Globus pallidus (tissue), 1 donor: ENCODE measurements around the gene CTNNA2.

Experiments used
- DNase-seq: peaks from one replicate; pipeline ENCODE4 v3.0.0-alpha.2; 2015; ENCODE audit warnings: low spot score

Gene CTNNA2

DNA sequence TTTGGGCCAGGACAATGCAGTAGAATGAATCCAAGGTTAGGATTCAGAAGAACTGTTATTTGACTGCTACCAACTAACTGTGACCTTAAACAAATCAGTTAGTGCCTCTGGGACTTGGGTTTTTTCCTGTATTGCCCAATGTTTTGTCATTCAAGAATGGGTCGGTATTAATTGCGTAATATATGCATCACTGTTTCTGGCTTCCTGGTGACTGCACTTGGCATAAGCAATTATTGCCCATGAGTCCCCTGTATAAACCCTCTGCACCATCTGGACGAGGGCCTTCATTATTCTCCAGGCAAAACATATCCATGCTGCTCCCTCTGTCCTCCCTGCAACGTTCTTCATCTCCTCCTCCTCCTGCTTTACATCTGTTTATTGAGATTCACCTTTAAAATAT lies 1047.5 kb downstream of the CTNNA2 start:
- DNase-seq, result no peak

DNA sequence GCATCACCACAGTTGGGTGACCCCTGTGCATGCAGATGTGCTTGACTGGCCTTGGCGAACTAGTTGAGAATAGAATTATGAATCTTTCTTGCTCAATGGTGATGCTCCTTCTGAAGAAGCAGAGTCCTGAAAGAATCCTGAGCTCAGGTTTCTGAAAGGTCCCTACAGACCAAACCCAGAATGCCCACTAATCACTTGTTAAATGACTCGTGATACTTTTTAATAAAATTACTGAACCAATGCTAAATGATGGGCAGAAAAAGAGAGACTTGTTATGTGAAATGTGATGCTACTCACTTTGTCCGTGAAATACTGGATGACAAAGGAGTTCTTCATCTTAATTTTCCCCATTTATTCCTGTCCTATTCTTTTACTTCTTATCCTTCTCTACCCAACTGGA lies 1055.2 kb downstream of the CTNNA2 start:
- no peak for DNase-seq

DNA sequence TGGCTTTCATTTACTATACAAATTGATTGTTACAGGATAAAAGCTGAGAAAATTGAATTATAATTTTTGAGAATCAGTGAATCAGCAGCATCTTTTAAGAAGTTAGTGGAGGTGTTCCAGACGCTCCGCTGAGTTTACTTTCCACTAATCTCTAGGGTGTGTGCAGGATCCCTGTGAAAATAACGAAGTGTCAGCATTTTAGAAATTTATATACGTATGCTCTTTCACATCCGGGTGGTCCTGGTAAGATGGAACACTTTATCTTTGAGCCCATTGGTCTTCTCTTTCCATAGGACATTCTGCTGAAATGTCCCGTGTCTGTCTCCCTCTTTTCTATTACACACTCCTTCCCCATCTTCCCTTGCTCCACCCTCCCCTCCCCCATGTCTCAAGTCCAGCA lies 1060.3 kb downstream of the CTNNA2 start:
- DNase-seq, result no peak

DNA sequence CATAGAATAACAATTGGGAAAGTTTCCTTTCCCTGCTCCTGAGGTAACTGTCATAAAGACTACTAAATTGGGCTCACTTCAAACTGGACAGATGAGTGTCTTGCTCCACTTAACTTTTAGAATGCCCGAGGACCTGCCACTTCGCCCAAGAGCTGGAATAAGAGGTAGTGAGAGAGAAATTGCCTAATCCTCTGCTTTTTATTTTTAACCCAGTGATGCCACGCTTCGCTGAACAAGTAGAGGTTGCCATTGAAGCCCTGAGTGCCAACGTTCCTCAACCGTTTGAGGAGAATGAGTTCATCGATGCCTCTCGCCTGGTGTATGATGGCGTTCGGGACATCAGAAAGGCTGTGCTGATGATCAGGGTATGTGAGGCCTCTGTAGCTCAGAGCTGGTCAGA lies 1061.1 kb downstream of the CTNNA2 start:
- DNase-seq, result no peak

DNA sequence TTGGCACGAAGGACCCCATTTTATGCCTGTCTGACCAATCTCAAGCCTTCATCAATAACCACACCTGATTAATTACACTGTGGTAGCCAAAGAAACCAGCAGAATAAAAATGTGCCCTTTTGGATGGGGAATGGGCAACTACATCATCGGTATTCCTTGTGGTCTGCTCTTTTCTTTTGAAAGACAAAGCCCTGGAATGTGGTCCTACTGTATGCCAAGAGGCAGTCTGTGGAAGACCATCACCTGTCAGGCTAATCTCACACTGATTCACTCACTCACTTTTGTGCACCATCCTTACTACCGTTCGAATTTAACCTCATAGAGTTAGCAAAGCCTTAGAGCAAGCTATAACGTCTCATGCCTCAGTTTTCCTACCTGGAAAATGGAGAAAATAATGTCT lies 1066.9 kb downstream of the CTNNA2 start:
- no peak for DNase-seq

DNA sequence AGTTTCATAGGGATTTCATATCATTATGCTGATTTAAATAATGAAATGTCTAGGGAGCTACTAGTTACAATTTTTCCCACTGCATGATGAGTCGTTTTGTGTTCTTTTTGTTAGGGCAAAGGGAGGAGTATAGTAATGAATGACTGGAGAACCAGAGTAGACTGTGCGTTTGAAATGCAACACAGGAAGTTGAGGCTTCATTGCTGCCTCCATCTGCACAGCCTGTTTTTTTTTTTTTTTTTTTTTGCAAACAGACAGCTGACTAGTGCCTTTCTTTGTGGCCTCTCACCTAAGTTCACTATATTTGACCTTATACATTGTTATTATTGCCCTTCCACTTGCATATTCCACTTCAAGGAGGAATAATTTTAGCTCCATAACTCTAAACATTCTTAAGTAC lies 1078.4 kb downstream of the CTNNA2 start:
- DNase-seq, result no peak

GRCh38 chr2:80592106-80592505 lies 1079.3 kb downstream of the CTNNA2 start:
- DNase-seq, result no peak

DNA sequence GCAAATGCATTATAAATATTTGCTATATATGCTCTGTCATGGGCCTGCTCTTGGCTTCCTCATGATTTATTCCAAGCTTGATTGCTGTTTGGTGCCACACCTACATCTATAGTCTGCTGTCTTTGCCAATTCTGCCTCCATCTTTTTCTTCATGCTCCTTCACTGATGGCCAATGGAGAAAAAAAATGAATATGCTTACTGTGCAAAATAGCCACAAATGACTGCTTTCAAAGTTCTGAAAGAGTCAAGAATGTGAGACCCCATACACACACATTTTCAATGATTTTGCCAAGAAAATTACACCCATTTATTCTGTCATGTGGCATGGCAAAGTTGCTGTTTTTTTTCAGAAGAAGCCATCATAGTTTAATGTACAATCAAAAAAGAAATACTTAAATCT lies 1097.3 kb downstream of the CTNNA2 start:
- DNase-seq, result no peak

DNA sequence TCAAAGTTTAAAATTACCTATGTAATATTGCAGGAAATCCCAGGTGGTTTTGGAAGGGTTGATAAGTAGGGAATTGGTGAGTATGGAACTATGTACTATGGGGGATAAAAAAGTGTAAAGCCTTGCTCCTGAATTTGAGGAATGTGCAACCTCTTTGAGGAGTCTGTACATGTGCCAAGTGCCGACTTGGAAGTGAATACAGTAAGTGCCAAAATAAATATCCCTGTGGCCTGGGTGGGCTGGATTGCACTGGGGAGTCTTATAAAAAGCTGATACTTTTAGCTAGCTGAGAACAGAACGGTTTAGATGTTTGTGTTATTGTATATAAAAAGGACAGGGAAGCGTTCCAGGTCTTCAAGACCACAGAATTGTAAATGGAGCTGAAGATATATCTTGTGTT lies 1108.8 kb downstream of the CTNNA2 start:
- no peak for DNase-seq

DNA sequence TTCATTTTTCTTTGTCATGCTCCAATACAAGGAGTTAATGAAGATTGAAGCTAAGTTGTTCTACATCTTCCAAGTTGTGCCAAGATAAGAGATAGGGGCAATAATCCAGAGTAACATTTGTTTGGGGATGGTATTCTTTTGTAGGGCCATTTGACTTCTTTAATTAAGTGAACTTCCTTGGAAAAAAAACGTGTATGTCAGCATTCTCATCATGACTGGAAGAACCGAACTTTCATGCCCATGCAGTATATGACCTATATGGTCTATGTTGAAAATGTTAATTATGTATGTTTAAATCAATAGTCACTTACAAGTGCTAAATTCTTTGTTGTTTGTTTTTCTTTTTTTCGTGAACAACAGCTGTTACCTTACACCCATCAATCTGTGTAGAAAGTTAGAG lies 1111.2 kb downstream of the CTNNA2 start:
- DNase-seq, result no peak

- DNase-seq, result no peak
Observed at GRCh38 chr2:80634590-80634989, 1121.7 kb downstream of the CTNNA2 start.

- DNase-seq, result no peak
Observed at GRCh38 chr2:80638783-80639182, 1125.9 kb downstream of the CTNNA2 start.

DNA sequence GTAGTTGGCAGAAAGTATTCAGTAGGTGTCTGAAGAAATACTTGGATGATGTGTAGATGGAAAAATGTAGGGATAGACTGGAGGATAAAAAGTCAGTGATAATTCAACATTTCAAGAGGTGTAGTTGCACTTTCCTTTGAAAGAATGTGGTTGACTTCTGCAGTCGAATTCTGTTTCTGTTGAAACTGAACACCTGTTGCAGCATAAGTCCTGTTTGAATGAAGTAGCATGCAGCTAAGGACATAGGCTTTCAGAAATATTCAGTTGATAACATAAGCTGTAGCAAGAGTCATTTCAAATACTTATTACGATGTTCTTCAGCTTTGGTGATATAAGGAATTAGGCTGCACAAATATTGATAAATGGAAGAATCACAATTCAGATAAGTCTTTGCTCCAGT lies 1129.6 kb downstream of the CTNNA2 start:
- DNase-seq, result no peak

- DNase-seq, result no peak
Observed at GRCh38 chr2:80643598-80643997, 1130.7 kb downstream of the CTNNA2 start.

DNA sequence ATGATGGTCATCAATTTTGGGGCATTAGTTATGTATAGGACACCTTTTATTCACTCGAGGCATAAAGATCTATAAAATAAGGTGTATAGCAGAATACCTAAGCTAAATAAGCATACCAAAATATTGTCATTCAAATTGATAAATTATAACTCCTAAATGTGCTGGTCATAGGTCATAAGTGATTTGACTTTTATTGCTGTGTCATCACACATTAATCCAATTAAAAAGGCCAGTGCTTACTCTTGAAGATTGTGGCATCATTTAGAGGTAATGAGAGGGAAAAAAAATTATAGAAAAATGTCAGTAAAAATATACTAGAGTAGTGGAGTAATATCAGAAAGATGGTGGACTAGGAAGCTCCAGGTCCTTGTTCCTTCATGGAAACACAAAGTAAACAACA lies 1138.6 kb downstream of the CTNNA2 start:
- no peak for DNase-seq

DNA sequence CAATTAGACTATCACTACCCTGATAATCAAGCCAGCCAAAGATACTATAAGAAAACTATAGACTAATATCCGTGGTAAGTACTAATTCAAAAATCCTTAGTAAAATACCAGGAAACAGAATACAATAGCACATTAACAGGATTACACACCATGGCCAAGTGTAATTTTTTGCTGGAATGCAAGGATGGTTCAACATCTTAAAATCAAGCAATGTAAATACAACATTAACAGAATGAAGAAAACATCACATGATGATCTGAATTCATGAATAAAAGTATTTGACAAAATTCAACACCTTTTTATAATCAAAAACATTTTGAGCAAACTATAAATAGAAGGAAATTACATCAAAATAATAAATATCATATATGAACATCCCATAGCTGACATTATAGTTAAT lies 1142.4 kb downstream of the CTNNA2 start:
- DNase-seq, result no peak

GRCh38 chr2:80670763-80671162 lies 1157.9 kb downstream of the CTNNA2 start:
- no peak for DNase-seq

DNA sequence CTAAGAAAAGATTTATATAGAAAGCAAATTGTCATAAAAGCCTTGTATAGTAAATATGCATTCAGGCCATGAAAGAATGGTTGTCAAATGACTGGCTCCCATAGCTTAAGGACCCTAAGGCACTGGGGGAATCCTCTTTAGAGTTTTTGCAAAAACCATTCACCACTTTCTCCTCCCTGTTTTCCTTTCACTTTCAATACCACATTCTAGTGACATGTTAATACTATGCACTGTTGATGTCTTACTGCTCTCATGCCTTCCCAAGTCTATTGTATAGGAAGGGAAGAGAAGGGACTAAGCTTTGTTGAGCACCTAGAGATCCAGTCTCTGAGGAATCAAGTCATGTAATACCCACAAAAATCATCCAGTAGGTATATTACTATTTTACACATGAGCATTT lies 1174.7 kb downstream of the CTNNA2 start:
- no peak for DNase-seq

GRCh38 chr2:80689106-80689505 lies 1176.3 kb downstream of the CTNNA2 start:
- DNase-seq, result no peak
